PC-3 (cell line): ENCODE data around the gene OGA. TPM values are rescaled to one million over a fixed set of nuclear protein-coding genes. Genes with fewer than 3 reads are reported as not detected.

Experiments
- ATAC-seq: fragments of 200-7000 bp; cut with Tn5 transposase; 2 replicates; pipeline ENCODE4 v1.9.1; 2020; ENCODE audit warnings: mild to moderate bottlenecking, moderate library complexity
- BruUV-seq: library from RNA; stranded (reverse); fragments of 400-500 nt; replicated peaks from 2 replicates; lab custom pipeline; 2021; lab: Mats Ljungman, UMichigan
- CTCF ChIA-PET: fragments of 300-600 bp; sonication (Branson Sonifier 250); formaldehyde crosslinking; loops from one replicate; lab custom pipeline; 2022; ENCODE audit warnings: antibody characterized with exemption; lab: Charles Lee
- POLR2A ChIA-PET: fragments of 300-600 bp; sonication (Branson Sonifier 250); formaldehyde crosslinking; loops from one replicate; lab custom pipeline; 2022; ENCODE audit warnings: antibody characterized with exemption; ENCODE audit not compliant: unreplicated experiment; lab: Charles Lee
- DNase-seq: peaks from one replicate; pipeline ENCODE4 v3.0.0-alpha.2; 2015
- H2AFZ ChIP-seq: fragments of 300-600 bp; sonication (generic); 2 replicates; pipeline ENCODE4 v1.6.0; 2016; ENCODE audit warnings: antibody characterized with exemption, low read length
- H3F3A ChIP-seq: fragments of 300-600 bp; sonication (generic); one replicate; pipeline ENCODE4 v1.6.0; 2017; ENCODE audit warnings: antibody characterized with exemption, low read length, control low read depth, mild to moderate bottlenecking; ENCODE audit not compliant: unreplicated experiment
- H3K27ac ChIP-seq: fragments of 300-600 bp; sonication (generic); 2 replicates; pipeline ENCODE4 v1.5.1; 2016; ENCODE audit warnings: mild to moderate bottlenecking, low read length
- H3K27me3 ChIP-seq: fragments of 300-600 bp; sonication (generic); 2 replicates; pipeline ENCODE4 v1.6.1; 2016; ENCODE audit warnings: low read length, mixed read lengths
- H3K36me3 ChIP-seq: fragments of 300-600 bp; sonication (generic); 2 replicates; pipeline ENCODE4 v1.6.1; 2016; ENCODE audit warnings: low read depth, mixed run types, low read length, mixed read lengths
- H3K4me1 ChIP-seq: fragments of 300-600 bp; sonication (generic); 2 replicates; pipeline ENCODE4 v1.5.1; 2016; ENCODE audit warnings: low read length; ENCODE audit not compliant: insufficient read depth
- H3K4me2 ChIP-seq: fragments of 300-600 bp; sonication (generic); 2 replicates; pipeline ENCODE4 v1.6.0; 2016; ENCODE audit warnings: low read length
- H3K4me3 ChIP-seq: fragments of 300-600 bp; sonication (generic); 2 replicates; pipeline ENCODE4 v1.5.1; 2016; ENCODE audit warnings: mild to moderate bottlenecking, low read length, mixed read lengths
- H3K79me2 ChIP-seq: fragments of 300-600 bp; sonication (generic); 2 replicates; pipeline ENCODE4 v1.6.1; 2017; ENCODE audit warnings: low read length, mixed read lengths
- H3K9ac ChIP-seq: fragments of 300-600 bp; sonication (generic); 2 replicates; pipeline ENCODE4 v1.6.0; 2016; ENCODE audit warnings: mild to moderate bottlenecking, low read length
- H3K9me2 ChIP-seq: fragments of 300-600 bp; sonication (generic); replicated peaks from 2 replicates; pipeline ENCODE4 v1.6.1; 2016; ENCODE audit warnings: mixed run types, low read length, mixed read lengths
- H3K9me3 ChIP-seq: fragments of 300-600 bp; sonication (generic); 2 replicates; pipeline ENCODE4 v1.6.1; 2016; ENCODE audit warnings: low read length, mixed read lengths
- H4K20me1 ChIP-seq: fragments of 300-600 bp; sonication (generic); 2 replicates; pipeline ENCODE4 v1.6.1; 2016; ENCODE audit warnings: low read length, mixed read lengths
- EZH2 ChIP-seq: fragments of 300-600 bp; sonication (generic); IDR thresholded peaks from one replicate; pipeline ENCODE4 v1.6.1; 2017; ENCODE audit warnings: antibody characterized with exemption, mild to moderate bottlenecking, low read length; ENCODE audit not compliant: unreplicated experiment
- EZH2phosphoT487 ChIP-seq: fragments of 300-600 bp; sonication (generic); IDR thresholded peaks from 2 replicates; pipeline ENCODE4 v1.6.1; 2018; ENCODE audit warnings: mild to moderate bottlenecking, antibody characterized with exemption, low read length, borderline replicate concordance
- intact Hi-C: fragments of 100-400 bp; cut with micrococcal nuclease; formaldehyde crosslinking; loops from 2 replicates; pipeline ENCODE4 v1.9.0; 2023
- total RNA-seq: library from RNA; depleted of rRNA; stranded (reverse); fragments of >200 nt; gene quantifications from 2 replicates; pipeline ENCODE4 v1.2.3, GENCODE V29; 2014
- TF ChIP-seq, protein P1 (sequence below): fragments of 300-600 bp; sonication (generic); conservative IDR thresholded peaks from 2 replicates; pipeline ENCODE4 v1.5.1; 2017; ENCODE audit warnings: antibody characterized with exemption, low read depth, mild to moderate bottlenecking, low read length

The OGA gene
- total RNA-seq, 1 experiment from 2014 or later = 42.7 TPM

DNA sequence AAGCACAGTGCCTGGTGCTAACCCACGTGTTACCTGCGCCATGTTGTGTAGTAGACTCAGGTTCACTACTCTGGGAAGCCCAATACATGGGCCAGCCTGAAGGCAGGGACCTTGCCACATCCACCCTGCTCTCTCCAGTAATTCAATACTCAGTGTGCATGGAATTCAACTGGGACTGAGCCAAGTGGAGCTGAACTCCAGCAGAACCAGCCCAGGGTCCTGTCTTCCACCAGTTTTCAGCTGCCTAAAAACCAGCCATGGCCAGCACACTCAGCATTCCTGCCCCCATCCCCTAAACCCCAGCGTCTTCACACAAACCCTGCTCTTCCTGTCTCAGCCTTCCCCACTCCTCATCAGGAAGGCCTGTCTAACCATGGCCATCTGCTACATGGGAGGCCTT, 57.7 kb downstream of the OGA start:
- no TSS peak for BruUV-seq
- TF ChIP-seq, protein P1, sequence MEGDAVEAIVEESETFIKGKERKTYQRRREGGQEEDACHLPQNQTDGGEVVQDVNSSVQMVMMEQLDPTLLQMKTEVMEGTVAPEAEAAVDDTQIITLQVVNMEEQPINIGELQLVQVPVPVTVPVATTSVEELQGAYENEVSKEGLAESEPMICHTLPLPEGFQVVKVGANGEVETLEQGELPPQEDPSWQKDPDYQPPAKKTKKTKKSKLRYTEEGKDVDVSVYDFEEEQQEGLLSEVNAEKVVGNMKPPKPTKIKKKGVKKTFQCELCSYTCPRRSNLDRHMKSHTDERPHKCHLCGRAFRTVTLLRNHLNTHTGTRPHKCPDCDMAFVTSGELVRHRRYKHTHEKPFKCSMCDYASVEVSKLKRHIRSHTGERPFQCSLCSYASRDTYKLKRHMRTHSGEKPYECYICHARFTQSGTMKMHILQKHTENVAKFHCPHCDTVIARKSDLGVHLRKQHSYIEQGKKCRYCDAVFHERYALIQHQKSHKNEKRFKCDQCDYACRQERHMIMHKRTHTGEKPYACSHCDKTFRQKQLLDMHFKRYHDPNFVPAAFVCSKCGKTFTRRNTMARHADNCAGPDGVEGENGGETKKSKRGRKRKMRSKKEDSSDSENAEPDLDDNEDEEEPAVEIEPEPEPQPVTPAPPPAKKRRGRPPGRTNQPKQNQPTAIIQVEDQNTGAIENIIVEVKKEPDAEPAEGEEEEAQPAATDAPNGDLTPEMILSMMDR = no peak
- TF ChIP-seq EZH2phosphoT487 = no peak
- no peak for TF ChIP-seq EZH2

DNA sequence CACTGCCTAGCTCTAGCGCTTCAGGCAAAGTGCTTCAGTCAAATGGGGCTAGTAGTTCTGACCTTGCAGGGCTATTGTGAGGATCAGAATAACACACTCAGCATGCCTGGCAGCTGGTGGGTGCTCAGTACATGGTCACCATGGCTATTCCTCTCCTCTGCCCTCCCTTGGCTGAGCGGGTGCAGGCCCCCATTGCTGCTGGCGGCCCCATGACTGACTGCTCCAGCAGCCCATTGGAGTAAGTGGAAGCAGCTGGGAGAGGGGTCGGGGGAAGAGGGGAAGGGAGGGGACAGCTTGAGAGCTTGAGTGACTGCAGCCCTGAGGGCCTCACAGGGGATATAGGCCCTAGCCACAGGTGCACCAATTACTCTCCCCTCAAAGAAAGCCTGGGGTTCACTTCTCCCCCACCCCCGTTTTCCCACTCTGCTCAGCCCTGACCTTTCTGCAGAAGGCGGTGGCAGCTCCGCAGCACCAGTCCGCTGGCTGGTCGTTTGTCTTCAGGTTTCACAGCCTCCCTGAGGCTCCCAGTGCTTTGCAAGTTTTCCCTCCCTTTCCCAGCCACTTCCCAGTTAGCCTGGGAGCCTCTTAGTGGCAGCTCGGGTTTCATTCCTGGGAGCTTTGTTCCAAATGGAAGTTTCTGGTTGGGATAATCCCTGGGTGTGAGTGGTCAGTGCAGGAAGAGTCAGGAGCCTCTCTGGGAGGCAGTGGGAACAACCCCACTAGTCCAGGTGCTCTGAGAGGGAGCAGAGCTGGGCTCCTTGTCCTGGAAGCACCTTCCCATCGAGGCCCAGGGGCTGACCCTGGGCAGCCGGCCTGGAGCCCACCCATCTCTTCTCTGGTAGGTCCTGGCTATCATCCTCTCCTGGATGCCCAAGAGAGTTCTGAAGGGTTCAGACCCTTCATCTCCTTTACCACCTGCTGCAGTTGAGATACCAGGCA, 58.7 kb downstream of the OGA start:
- intact Hi-C loops = no loop called here
- CTCF ChIA-PET = interaction anchor here (0.6 kb wide), 1 partner anchor 50 kb away, joined by 4 read pairs; no protein-coding TSS in a partner anchor
- no peak overlapping the region for H3K4me3 ChIP-seq

More for the DNA sequence above, 57.7 kb downstream of the OGA start:
- intact Hi-C loops = no loop called here
- CTCF ChIA-PET = no interaction called here
- H3K27me3 ChIP-seq = no peaks in the 10 kb centered on the region
- no peaks in the 10 kb centered on the region for H3K9me2 ChIP-seq
- H3F3A ChIP-seq = no peaks in the 10 kb centered on the region
- H3K4me2 ChIP-seq = no peak overlapping the region
- H3K27ac ChIP-seq = no peak overlapping the region
- H4K20me1 ChIP-seq = no peaks in the 10 kb centered on the region
- ATAC-seq = no peak
- H3K79me2 ChIP-seq = no peaks in the 10 kb centered on the region
- H2AFZ ChIP-seq = no peak overlapping the region
- no peaks in the 10 kb centered on the region for H3K9me3 ChIP-seq
- H3K4me3 ChIP-seq = no peak overlapping the region
- POLR2A ChIA-PET = no interaction called here
- no peaks in the 10 kb centered on the region for H3K4me1 ChIP-seq
- DNase-seq = no peak
- H3K9ac ChIP-seq = no peak overlapping the region
- H3K36me3 ChIP-seq = no peaks in the 10 kb centered on the region

DNA sequence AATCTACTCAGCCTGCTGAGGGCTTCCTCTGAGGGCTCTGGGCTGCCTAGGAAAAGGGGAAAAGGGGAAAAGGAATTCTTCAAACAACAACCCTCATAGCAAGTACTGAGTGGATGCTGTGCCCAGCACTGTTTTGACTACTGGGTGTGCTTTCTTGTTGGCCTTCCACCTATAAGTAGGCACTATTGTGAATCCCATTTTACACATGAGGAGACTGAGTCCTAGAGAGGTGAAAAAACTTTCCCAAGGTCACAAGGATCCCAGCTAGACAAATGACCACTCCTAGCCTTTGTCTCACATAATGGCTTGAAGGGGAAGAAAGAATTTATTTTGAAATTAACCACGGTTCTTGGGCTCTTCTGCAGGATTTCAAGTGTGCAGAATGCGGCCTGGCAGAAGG, 59.4 kb downstream of the OGA start:
- DNase-seq (no peak), ATAC-seq (no peak)
- Histone ChIP-seq H3K79me2 (no peaks in the 10 kb centered on the region), H3K9me3 (no peaks in the 10 kb centered on the region), H3K36me3 (no peaks in the 10 kb centered on the region), H3F3A (no peaks in the 10 kb centered on the region), H3K4me2 (no peak overlapping the region), H3K9me2 (no peaks in the 10 kb centered on the region), H3K9ac (no peak overlapping the region), H3K27ac (no peak overlapping the region), H3K4me3 (no peak overlapping the region), H4K20me1 (no peaks in the 10 kb centered on the region), H3K27me3 (0 out of 2 replicates have a peak, but pooled peaks cover 5% of the 10 kb centered on the region), H3K4me1 (no peaks in the 10 kb centered on the region), H2AFZ (no peak overlapping the region)
- POLR2A ChIA-PET = no interaction called here
- CTCF ChIA-PET = no interaction called here
- no peak for TF ChIP-seq EZH2phosphoT487
- no peak for TF ChIP-seq EZH2
- TF ChIP-seq, protein P1 = no peak
- BruUV-seq = no TSS peak
- intact Hi-C loops = no loop called here

More for the DNA sequence above, 58.7 kb downstream of the OGA start:
- H3K4me2 ChIP-seq = no peak overlapping the region
- TF ChIP-seq EZH2 = no peak
- no peak for TF ChIP-seq EZH2phosphoT487
- no peaks in the 10 kb centered on the region for H3K27me3 ChIP-seq
- no TSS peak for BruUV-seq
- H3K79me2 ChIP-seq = no peaks in the 10 kb centered on the region
- no peak overlapping the region for H3K27ac ChIP-seq
- DNase-seq = no peak
- no peak overlapping the region for H2AFZ ChIP-seq
- no peak for ATAC-seq
- POLR2A ChIA-PET = no interaction called here
- H3K36me3 ChIP-seq = no peaks in the 10 kb centered on the region
- H3F3A ChIP-seq = no peaks in the 10 kb centered on the region
- H3K9me3 ChIP-seq = no peaks in the 10 kb centered on the region
- H3K9ac ChIP-seq = no peak overlapping the region
- H3K4me1 ChIP-seq = no peaks in the 10 kb centered on the region
- H3K9me2 ChIP-seq = no peaks in the 10 kb centered on the region
- H4K20me1 ChIP-seq = no peaks in the 10 kb centered on the region
